Measurements from ENCODE around the gene IDH2.

DNA sequence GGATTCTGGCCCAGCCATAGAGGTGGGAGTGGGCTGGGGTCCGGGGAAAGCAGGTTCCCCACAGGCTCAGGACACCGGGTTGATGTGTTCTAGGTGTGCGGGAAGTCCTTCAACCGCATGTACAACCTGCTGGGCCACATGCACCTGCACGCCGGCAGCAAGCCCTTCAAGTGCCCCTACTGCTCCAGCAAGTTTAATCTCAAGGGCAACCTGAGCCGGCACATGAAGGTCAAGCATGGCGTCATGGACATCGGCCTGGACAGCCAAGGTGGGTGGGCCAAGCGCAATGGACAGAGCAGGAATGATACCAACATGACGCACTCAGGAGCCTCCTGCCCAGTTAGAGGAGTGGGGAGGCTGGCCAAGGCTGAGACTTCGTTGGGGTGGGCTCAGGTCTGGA, 28.2 kb downstream of the IDH2 start:
- TF ChIP-seq, protein P1, sequence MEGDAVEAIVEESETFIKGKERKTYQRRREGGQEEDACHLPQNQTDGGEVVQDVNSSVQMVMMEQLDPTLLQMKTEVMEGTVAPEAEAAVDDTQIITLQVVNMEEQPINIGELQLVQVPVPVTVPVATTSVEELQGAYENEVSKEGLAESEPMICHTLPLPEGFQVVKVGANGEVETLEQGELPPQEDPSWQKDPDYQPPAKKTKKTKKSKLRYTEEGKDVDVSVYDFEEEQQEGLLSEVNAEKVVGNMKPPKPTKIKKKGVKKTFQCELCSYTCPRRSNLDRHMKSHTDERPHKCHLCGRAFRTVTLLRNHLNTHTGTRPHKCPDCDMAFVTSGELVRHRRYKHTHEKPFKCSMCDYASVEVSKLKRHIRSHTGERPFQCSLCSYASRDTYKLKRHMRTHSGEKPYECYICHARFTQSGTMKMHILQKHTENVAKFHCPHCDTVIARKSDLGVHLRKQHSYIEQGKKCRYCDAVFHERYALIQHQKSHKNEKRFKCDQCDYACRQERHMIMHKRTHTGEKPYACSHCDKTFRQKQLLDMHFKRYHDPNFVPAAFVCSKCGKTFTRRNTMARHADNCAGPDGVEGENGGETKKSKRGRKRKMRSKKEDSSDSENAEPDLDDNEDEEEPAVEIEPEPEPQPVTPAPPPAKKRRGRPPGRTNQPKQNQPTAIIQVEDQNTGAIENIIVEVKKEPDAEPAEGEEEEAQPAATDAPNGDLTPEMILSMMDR (IDR thresholded peaks at IDR 0.05; ENCODE audit: low read depth, low read length), result no peak
- no peak for TF ChIP-seq POLR2A (IDR thresholded peaks at IDR 0.05; ENCODE audit: extremely low read depth, insufficient read length)

All from NB4 (cell line).